ENCODE results near the gene UPF1.

DNA sequence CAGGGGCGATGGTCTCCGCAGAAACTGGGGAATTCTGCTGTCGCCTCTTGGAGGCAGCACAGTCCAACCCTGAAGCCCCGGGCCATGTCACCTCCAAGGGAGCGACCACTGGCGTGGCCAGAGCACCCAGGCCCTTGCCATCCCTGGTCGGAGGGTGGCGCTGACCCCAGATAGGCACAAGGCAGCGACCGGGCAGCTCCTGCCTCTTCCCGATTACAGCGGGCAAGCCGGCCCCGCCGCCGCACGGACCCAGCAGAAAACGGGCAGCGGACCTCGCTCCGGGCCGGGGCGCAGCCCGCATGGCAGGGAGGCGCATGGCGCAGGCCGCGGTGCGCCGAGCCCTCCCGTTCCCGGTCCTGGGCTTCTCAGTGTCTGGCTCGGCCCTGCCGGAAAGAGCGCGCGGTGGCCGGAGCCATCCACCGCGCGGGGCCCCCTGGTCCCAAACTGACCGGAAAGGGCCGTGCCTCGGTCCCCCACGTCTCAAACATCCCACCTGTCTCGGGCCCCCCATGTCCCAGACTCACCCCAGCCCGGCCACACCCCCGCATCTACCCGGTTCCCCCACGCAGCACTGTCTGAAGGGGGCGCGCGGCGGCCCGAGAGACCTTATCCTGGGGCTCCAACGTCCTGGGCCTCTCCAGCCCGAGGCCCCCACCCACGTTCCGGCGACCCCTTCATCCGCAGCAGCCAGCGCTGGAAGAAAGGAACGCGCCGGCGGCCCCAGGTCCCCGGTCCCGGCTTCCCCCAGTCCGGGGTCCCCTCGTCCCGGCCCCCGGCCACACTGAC lies 63.5 kb downstream of the UPF1 start:
- TF ChIP-seq L3MBTL2 (conservative IDR thresholded peaks at IDR 0.05): no peak
- no peak for TF ChIP-seq TARDBP (IDR thresholded peaks at IDR 0.05)
- TF ChIP-seq ZNF384 (IDR thresholded peaks at IDR 0.05): no peak
- TF ChIP-seq, protein P1, sequence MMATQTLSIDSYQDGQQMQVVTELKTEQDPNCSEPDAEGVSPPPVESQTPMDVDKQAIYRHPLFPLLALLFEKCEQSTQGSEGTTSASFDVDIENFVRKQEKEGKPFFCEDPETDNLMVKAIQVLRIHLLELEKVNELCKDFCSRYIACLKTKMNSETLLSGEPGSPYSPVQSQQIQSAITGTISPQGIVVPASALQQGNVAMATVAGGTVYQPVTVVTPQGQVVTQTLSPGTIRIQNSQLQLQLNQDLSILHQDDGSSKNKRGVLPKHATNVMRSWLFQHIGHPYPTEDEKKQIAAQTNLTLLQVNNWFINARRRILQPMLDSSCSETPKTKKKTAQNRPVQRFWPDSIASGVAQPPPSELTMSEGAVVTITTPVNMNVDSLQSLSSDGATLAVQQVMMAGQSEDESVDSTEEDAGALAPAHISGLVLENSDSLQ (IDR thresholded peaks at IDR 0.05): no peak
- TF ChIP-seq FOXK2 (IDR thresholded peaks at IDR 0.05): no peak
- no peak for TF ChIP-seq FOXA1 (IDR thresholded peaks at IDR 0.05)
- no peak for TF ChIP-seq FOXM1 (IDR thresholded peaks at IDR 0.05; ENCODE audit: borderline replicate concordance)
- TF ChIP-seq ARNT (IDR thresholded peaks at IDR 0.05): no peak
- TF ChIP-seq HDGF (IDR thresholded peaks at IDR 0.05; ENCODE audit: borderline replicate concordance): no peak
- TF ChIP-seq LEF1 (IDR thresholded peaks at IDR 0.05; ENCODE audit: borderline replicate concordance): no peak
- no peak for TF ChIP-seq SP1 (IDR thresholded peaks at IDR 0.05)
- no peak for TF ChIP-seq ELF4 (IDR thresholded peaks at IDR 0.05)
- TF ChIP-seq BHLHE40 (IDR thresholded peaks at IDR 0.05; ENCODE audit: borderline replicate concordance): no peak
- TF ChIP-seq NFRKB (IDR thresholded peaks at IDR 0.05): no peak
